ENCODE results near the gene PPP2R3A. TPM values are rescaled to one million over a fixed set of nuclear protein-coding genes. Genes with fewer than 3 reads are reported as not detected.
A peak's percentile ranks its signal among the peaks of the same experiment; 100 is the strongest.

Gene PPP2R3A
- total and polyA plus RNA-seq, 9 of the 15 experiments (the other 6 are each of a cell fraction or from before 2014, with no cell fraction given), result 0.10 to 0.50 (median 0.24) TPM

GRCh38 chr3:136193278-136194054, 227.9 kb downstream of the PPP2R3A start (continued):
- TF ChIP-seq GMEB1 (CRISPR knock-in tag; IDR thresholded peaks at IDR 0.05) (no peak), HIVEP1 (CRISPR knock-in tag; IDR thresholded peaks at IDR 0.05) (no peak), PREB (CRISPR knock-in tag; IDR thresholded peaks at IDR 0.05) (no peak), SMAD3 (CRISPR knock-in tag; conservative IDR thresholded peaks at IDR 0.05) (no peak), ESRRB (CRISPR knock-in tag; IDR thresholded peaks at IDR 0.05; ENCODE audit: borderline replicate concordance) (no peak), ILK (tag; IDR thresholded peaks at IDR 0.05; ENCODE audit: borderline replicate concordance, low read depth) (no peak), ZNF253 (CRISPR knock-in tag; conservative IDR thresholded peaks at IDR 0.05) (no peak), ILF3 (IDR thresholded peaks at IDR 0.05; ENCODE audit: borderline replicate concordance) (no peak), FIP1L1 (IDR thresholded peaks at IDR 0.05; ENCODE audit: low read depth, low read length, poor library complexity, severe bottlenecking) (no peak), XRCC3 (IDR thresholded peaks at IDR 0.05) (no peak), MTA2 (IDR thresholded peaks at IDR 0.05; ENCODE audit: low read depth) (no peak), ZNF133 (CRISPR knock-in tag; IDR thresholded peaks at IDR 0.05) (no peak), THRB (CRISPR knock-in tag; conservative IDR thresholded peaks at IDR 0.05) (no peak), GABPB2 (CRISPR knock-in tag; conservative IDR thresholded peaks at IDR 0.05) (no peak), MTA3 (IDR thresholded peaks at IDR 0.05; ENCODE audit: borderline replicate concordance) (no peak), RBM39 (optimal IDR thresholded peaks at IDR 0.05; ENCODE audit: low read depth, low read length) (no peak), SRSF3 (IDR thresholded peaks at IDR 0.05; ENCODE audit: insufficient read depth, low read length) (no peak), CHD1 (IDR thresholded peaks at IDR 0.05; ENCODE audit: low read length) (peak; percentile 49)
- TF ChIP-seq, protein P1, sequence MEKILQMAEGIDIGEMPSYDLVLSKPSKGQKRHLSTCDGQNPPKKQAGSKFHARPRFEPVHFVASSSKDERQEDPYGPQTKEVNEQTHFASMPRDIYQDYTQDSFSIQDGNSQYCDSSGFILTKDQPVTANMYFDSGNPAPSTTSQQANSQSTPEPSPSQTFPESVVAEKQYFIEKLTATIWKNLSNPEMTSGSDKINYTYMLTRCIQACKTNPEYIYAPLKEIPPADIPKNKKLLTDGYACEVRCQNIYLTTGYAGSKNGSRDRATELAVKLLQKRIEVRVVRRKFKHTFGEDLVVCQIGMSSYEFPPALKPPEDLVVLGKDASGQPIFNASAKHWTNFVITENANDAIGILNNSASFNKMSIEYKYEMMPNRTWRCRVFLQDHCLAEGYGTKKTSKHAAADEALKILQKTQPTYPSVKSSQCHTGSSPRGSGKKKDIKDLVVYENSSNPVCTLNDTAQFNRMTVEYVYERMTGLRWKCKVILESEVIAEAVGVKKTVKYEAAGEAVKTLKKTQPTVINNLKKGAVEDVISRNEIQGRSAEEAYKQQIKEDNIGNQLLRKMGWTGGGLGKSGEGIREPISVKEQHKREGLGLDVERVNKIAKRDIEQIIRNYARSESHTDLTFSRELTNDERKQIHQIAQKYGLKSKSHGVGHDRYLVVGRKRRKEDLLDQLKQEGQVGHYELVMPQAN (IDR thresholded peaks at IDR 0.05; ENCODE audit: borderline replicate concordance), result no peak

Data from K562 (cell line).